Esophagus squamous epithelium (tissue), 5 donors: Measurements from ENCODE around the gene COQ8A. TPM values are rescaled to one million over a fixed set of nuclear protein-coding genes. Genes with fewer than 3 reads are reported as not detected.

Experiments used
- DNase-seq: peaks from one replicate; lab custom pipeline; 2025; lab: John Stamatoyannopoulos, UW
- H3K27ac ChIP-seq, 4 donors: fragments of 200-600 bp; sonication (generic); one replicate each; pipeline ENCODE4 v1.5.1; 2016 to 2019; ENCODE audit warnings: mild to moderate bottlenecking in 1 of 4
- H3K27me3 ChIP-seq, 4 donors: fragments of 200-600 bp; sonication (generic); 1 replicate in 3 of 4; 2 replicates in 1 of 4; pipeline versions ENCODE4 v1.5.1 to v1.6.0; 2017 to 2021; ENCODE audit warnings: antibody characterized with exemption in 1 of 4
- H3K36me3 ChIP-seq, 3 donors: fragments of 200-600 bp; sonication (generic); one replicate each; pipeline ENCODE4 v1.5.1; 2016 to 2019
- H3K4me1 ChIP-seq, 3 donors: fragments of 200-600 bp; sonication (generic); one replicate each; pipeline ENCODE4 v1.5.1; 2017 to 2019
- H3K4me3 ChIP-seq, 4 donors: fragments of 200-600 bp; sonication (generic); 1 replicate in 3 of 4; 2 replicates in 1 of 4; pipeline ENCODE4 v1.5.1; 2016 to 2019; ENCODE audit warnings: mild to moderate bottlenecking in 2 of 4, moderate library complexity in 1 of 4
- H3K9me3 ChIP-seq, 3 donors: fragments of 200-600 bp; sonication (generic); one replicate each; pipeline ENCODE4 v1.5.1; 2016 to 2019
- POLR2A ChIP-seq, 4 donors: fragments of 450-650 bp; IDR thresholded peaks; one replicate each; pipeline ENCODE4 v1.6.1; 2017; ENCODE audit warnings: antibody characterized with exemption in 4 of 4, mild to moderate bottlenecking in 4 of 4, moderate library complexity in 3 of 4
- WGBS, 2 donors: methylation state at CpG; one replicate each; pipeline ENCODE4 v1.1.5; 2018; 5-methylcytosine and 5-hydroxymethylcytosine counted together
- intact Hi-C: fragments of 100-400 bp; cut with DNase I; formaldehyde crosslinking; loops from one replicate; pipeline ENCODE4 v1.15.0; 2022
- total RNA-seq, 4 donors: library from RNA; depleted of rRNA; stranded (reverse); fragments of >200 nt; gene quantifications; one replicate each; pipeline ENCODE4 v1.1.0, GENCODE V29; 2016
- TF ChIP-seq, protein P1 (sequence below), 6 experiments: fragments of 450-650 bp in 4 of 6; fragments of 200-600 bp in 2 of 6; sonication (generic) in 2 of 6; IDR thresholded peaks; one replicate each; pipeline ENCODE4 v1.5.1; 2016 to 2019; ENCODE audit warnings: antibody characterized with exemption in 6 of 6, mild to moderate bottlenecking in 4 of 6, moderate library complexity in 4 of 6
- donor health status: DM: yes; HTN: yes; CAD: no.

Gene COQ8A
- total RNA-seq, 4 donors from 2014 or later, result 9.3 to 37.8 (median 16.9) TPM

DNA sequence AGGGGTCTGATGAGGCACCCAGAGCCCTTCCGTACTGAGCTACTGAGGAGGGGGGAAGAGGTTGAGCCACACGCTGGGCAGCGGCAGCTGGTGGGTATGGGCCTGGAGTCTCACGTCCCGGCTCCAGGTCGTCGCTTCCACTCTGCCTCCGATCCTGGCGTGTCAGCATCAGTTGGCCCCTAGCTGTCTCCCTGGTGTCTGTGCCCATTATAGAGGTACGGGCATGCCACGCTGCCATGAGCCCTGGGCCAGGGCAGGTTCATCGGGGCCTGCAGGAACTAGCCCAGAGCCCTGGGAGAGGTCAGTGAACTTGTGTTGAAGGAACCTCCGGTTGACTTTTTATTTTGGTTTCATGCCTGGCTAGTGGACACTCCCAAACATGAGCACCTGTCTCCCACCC lies 18.2 kb downstream of the COQ8A start:
- peaks cover 0 to 22% (median 5%) of the 10 kb centered on the region in 3 donors for H3K36me3 ChIP-seq
- WGBS, 2 donors, result 96 to 100% methylated on average over 1 to 9 of the region's 13 CpGs
- H3K27me3 ChIP-seq, result no peaks in the 10 kb centered on the region
- peaks cover 0 to 5% (median 2%) of the 10 kb centered on the region in 3 donors for H3K4me1 ChIP-seq
- intact Hi-C loops, result no loop called here
- DNase-seq, result no peak
- TF ChIP-seq, protein P1, sequence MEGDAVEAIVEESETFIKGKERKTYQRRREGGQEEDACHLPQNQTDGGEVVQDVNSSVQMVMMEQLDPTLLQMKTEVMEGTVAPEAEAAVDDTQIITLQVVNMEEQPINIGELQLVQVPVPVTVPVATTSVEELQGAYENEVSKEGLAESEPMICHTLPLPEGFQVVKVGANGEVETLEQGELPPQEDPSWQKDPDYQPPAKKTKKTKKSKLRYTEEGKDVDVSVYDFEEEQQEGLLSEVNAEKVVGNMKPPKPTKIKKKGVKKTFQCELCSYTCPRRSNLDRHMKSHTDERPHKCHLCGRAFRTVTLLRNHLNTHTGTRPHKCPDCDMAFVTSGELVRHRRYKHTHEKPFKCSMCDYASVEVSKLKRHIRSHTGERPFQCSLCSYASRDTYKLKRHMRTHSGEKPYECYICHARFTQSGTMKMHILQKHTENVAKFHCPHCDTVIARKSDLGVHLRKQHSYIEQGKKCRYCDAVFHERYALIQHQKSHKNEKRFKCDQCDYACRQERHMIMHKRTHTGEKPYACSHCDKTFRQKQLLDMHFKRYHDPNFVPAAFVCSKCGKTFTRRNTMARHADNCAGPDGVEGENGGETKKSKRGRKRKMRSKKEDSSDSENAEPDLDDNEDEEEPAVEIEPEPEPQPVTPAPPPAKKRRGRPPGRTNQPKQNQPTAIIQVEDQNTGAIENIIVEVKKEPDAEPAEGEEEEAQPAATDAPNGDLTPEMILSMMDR (IDR thresholded peaks at IDR 0.05), result no peak
- TF ChIP-seq POLR2A (IDR thresholded peaks at IDR 0.05), result no peak
- no peak overlapping the region for H3K27ac ChIP-seq
- H3K9me3 ChIP-seq, result no peaks in the 10 kb centered on the region
- no peak overlapping the region for H3K4me3 ChIP-seq

DNA sequence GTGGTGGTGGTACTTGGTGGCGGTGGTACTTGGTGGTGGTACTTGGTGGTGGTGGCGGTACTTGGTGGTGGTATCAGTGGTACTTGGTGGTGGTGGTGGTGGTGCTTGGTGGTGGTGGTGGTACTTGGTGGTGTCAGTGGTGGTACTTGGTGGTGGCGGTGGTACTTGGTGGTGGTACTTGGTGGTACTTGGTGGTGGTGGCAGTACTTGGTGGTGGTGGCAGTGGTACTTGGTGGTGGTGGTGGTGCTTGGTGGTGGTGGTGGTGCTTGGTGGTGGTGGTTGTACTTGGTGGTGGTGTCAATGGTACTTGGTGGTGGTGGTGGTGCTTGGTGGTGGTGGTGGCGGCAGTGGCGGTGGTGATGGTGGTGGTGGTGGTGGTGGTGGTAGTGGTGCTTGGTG lies 20.2 kb downstream of the COQ8A start:
- DNase-seq, result no peak
- intact Hi-C loops, result no loop called here
- no peak overlapping the region for H3K27ac ChIP-seq
- TF ChIP-seq, protein P1 (IDR thresholded peaks at IDR 0.05), result no peak
- TF ChIP-seq POLR2A (IDR thresholded peaks at IDR 0.05), result no peak
- WGBS, 2 donors, result 52 to 86% methylated on average over 3 to 5 of the region's 5 CpGs
- H3K4me3 ChIP-seq, result no peak overlapping the region
- H3K36me3 ChIP-seq, result peaks cover 0 to 40% (median 12%) of the 10 kb centered on the region in 3 donors
- H3K27me3 ChIP-seq, result no peaks in the 10 kb centered on the region
- H3K9me3 ChIP-seq, result no peaks in the 10 kb centered on the region
- peaks cover 0 to 2% (median 0%) of the 10 kb centered on the region in 3 donors for H3K4me1 ChIP-seq

DNA sequence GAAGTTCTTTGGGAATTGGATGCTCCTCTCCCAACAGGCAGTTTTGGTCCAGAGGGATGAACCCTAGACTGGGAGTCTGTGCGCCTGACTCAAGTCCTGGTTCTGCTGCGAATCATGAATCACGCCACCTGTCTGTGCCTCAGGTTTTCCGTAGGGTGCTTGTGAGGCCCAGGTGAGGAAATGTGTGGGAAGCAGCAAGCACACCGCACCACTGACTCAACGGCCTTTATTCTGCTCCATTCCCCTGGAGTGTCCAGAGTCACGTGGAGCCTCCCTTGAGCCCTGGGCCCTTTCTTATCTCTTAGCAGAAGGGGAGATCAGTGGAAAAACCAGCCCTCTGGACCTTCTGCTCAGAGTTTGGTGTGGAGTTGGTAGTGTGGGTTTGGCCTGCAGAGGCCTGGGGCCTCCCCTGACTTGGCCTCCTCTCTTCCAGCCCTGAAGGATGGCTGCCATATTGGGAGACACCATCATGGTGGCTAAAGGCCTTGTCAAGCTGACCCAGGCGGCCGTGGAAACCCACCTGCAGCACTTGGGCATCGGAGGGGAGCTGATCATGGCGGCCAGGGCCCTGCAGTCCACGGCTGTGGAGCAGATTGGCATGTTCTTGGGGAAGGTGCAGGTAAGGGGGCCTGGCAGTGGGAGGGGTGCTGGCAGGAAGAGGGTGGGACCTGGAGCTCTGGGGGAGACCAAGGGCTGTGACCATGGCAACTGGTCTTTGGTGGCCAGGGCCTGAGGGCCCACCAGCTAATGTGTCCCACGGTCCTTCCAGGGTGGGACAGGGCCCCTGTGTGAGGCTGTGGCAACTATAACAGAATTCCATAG lies 21.1 kb downstream of the COQ8A start:
- H3K9me3 ChIP-seq, result no peaks in the 10 kb centered on the region
- H3K4me3 ChIP-seq, result no peak overlapping the region
- peaks cover 0 to 49% (median 16%) of the 10 kb centered on the region in 3 donors for H3K36me3 ChIP-seq
- no peaks in the 10 kb centered on the region for H3K27me3 ChIP-seq
- intact Hi-C loops, result no loop called here
- TF ChIP-seq, protein P1 (IDR thresholded peaks at IDR 0.05), result no peak
- TF ChIP-seq POLR2A (IDR thresholded peaks at IDR 0.05), result no peak
- no peak for DNase-seq
- H3K27ac ChIP-seq, result no peak overlapping the region
- 93 to 95% methylated on average over 6 to 7 of the region's 13 CpGs for WGBS, 2 donors
- H3K4me1 ChIP-seq, result peaks cover 0 to 2% (median 0%) of the 10 kb centered on the region in 3 donors

DNA sequence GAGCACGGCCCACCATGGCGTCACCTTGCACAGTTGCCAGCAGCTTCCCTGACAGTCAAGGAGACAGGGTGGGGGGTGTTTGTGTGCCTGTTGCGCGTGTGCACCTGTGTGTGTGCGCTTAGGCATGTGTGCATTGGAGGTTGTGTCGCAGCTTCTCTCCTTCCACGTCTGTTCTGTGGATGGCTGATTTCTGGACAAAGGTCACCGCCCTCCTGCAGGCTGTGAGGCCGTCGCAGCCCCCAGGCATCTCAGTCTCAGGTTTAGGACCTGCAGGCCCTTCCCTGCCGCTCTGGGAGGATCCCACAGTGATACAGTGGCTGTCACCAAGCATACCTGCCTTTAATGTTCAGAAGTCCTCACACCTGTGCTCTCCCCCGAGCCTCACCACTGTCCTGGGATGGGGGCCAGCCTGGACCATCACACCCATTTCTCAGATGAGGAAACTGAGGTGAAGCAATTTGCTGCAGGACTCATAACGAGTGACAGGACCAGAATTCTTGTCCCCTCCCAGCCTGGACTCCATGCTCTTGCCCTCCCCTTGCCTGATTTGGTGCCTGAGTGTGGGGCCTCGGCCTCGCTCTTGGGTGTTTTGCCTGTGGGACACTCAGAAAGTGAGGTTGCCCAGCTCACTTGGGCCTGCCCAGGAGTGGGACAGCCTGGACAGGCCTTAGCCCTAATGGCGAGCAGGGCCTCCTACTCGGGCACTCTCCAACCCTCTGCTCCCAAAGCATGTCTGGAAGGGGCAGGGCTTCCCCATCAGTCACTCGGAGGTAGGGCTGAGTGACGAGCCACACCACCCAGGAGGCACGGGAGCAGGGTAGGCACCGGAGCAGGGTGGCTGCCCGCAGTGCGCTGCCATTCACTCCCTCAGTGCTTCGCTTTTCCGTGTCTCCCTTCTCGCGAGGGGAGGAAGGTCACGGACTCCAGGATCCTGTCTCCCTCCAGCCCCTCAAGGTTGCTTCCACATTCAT lies 22.6 kb downstream of the COQ8A start:
- no peak for DNase-seq
- WGBS, 2 donors, result 84 to 88% methylated on average over 12 to 21 of the region's 28 CpGs
- intact Hi-C loops, result no loop called here
- no peak for TF ChIP-seq POLR2A (IDR thresholded peaks at IDR 0.05)
- TF ChIP-seq, protein P1 (IDR thresholded peaks at IDR 0.05), result no peak
- H3K4me3 ChIP-seq, result no peak overlapping the region
- H3K4me1 ChIP-seq, result peaks cover 0 to 2% (median 0%) of the 10 kb centered on the region in 3 donors
- H3K9me3 ChIP-seq, result no peaks in the 10 kb centered on the region
- peaks cover 0 to 60% (median 16%) of the 10 kb centered on the region in 3 donors for H3K36me3 ChIP-seq
- no peak overlapping the region for H3K27ac ChIP-seq
- H3K27me3 ChIP-seq, result no peaks in the 10 kb centered on the region
